NCI-H1930 (cell line): ENCODE data around the gene RIT2.

ENCODE experiments used
- DNase-seq, 2 experiments: peaks; one replicate each; lab custom pipeline; 2025; lab: John Stamatoyannopoulos, UW

The RIT2 gene

GRCh38 chr18:43115076-43115921 lies at the start of gene RIT2:
TSS of gene RIT2 (minus strand) at chr18:43115685.
- no peak for DNase-seq

- DNase-seq: no peak
These were observed 46.0 kb upstream of the RIT2 start for GRCh38 chr18:43161528-43161927.

GRCh38 chr18:43160509-43160908 lies 45.0 kb upstream of the RIT2 start:
- no peak for DNase-seq

GRCh38 chr18:43159926-43160325 lies 44.4 kb upstream of the RIT2 start:
- DNase-seq: no peak

- no peak for DNase-seq
These were observed 43.7 kb upstream of the RIT2 start for GRCh38 chr18:43159086-43159770.

GRCh38 chr18:43158381-43158780 lies 42.9 kb upstream of the RIT2 start:
- DNase-seq: no peak

- DNase-seq: no peak
These were observed 40.4 kb upstream of the RIT2 start for GRCh38 chr18:43155842-43156241.

GRCh38 chr18:43148231-43148630 lies 32.7 kb upstream of the RIT2 start:
- DNase-seq: no peak

- no peak for DNase-seq
These were observed 25.7 kb upstream of the RIT2 start for GRCh38 chr18:43141208-43141607.

- DNase-seq: no peak
These were observed 23.9 kb upstream of the RIT2 start for GRCh38 chr18:43139288-43139946.

- DNase-seq: no peak
These were observed 19.4 kb upstream of the RIT2 start for GRCh38 chr18:43134876-43135275.

- no peak for DNase-seq
These were observed 15.3 kb upstream of the RIT2 start for GRCh38 chr18:43130716-43131260.

GRCh38 chr18:43129946-43130524 lies 14.6 kb upstream of the RIT2 start:
- DNase-seq: no peak

- DNase-seq: no peak
These were observed 10.0 kb upstream of the RIT2 start for GRCh38 chr18:43125471-43125870.

GRCh38 chr18:43122955-43123354 lies 7.5 kb upstream of the RIT2 start:
- no peak for DNase-seq

GRCh38 chr18:43116699-43117294 lies 1.3 kb upstream of the RIT2 start:
- no peak for DNase-seq

GRCh38 chr18:43113220-43113895 lies 2.1 kb downstream of the RIT2 start:
- DNase-seq: no peak

GRCh38 chr18:43108882-43109281 lies 6.6 kb downstream of the RIT2 start:
- DNase-seq: no peak

GRCh38 chr18:43108469-43108868 lies 7.0 kb downstream of the RIT2 start:
- no peak for DNase-seq

GRCh38 chr18:43093646-43094045 lies 21.8 kb downstream of the RIT2 start:
- no peak for DNase-seq

- DNase-seq: no peak
These were observed 22.9 kb downstream of the RIT2 start for GRCh38 chr18:43092539-43092938.
